ENCODE results near the gene DHRS3. TPM values are rescaled to one million over a fixed set of nuclear protein-coding genes. Genes with fewer than 3 reads are reported as not detected.
"Not testable (repeated sequence)": the region's sequence is repeated elsewhere in the genome, so short reads cannot be mapped to it uniquely, and the experiment has no call there.

The DHRS3 gene
- total RNA-seq, 2 donors from 2014 or later: 9.2 to 9.8 TPM

DNA sequence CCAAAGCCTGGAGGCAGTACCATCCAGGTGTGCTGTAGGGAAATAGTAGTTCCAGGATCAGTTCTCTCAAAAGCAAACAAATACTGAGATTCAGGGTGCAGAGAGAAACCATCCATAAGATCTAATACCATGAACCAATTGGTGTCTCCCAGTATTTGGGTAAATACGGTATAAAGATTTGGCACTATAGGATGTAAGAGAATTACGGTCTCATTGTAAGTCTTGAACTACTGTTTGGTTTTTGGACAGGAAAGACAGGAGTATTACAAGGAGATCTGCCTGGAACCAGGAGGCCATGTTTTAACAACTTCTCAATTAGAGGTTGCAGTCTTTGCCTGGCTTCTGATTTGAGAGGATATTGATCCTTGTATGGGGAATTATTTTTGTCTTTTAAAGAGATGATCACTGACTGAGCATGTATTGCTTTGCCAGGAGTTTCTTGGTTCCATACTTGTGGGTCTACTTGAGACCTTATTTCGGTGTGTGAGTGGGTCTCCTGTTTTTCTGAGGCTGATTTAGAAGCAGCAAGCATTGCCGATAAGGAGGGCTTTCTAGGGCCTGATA lies 36.1 kb upstream of the DHRS3 start:
- no peak for DNase-seq
- Mint-ChIP-seq H3K36me3 (ENCODE audit: low read depth) (no peaks in the 10 kb centered on the region), H3K9me3 (peaks cover 35% of the 10 kb centered on the region), H3K4me3 (no peak overlapping the region), H3K27ac (no peak overlapping the region), H3K27me3 (ENCODE audit: insufficient read depth) (peaks cover 46% of the 10 kb centered on the region), H3K4me1 (peaks cover 8% of the 10 kb centered on the region)
- Histone ChIP-seq H3K9ac (ENCODE audit: extremely low read depth, low read length, poor library complexity, severe bottlenecking) (no peak overlapping the region), H3K4me3 (ENCODE audit: low read length) (peak overlapping the region; percentile 29), H3K27me3 (ENCODE audit: control insufficient read depth, insufficient read depth, low read length, poor library complexity, severe bottlenecking) (no peaks in the 10 kb centered on the region), H3K4me1 (ENCODE audit: control insufficient read depth, insufficient read depth, low read length) (no peaks in the 10 kb centered on the region), H3K36me3 (ENCODE audit: control insufficient read depth, insufficient read depth, low read length) (no peaks in the 10 kb centered on the region), H3K9me3 (ENCODE audit: control insufficient read depth, low read length) (peaks cover 54% of the 10 kb centered on the region), H3K27ac (ENCODE audit: low read depth, low read length) (no peak overlapping the region)
- 89 to 100% methylated on average over 2 to 4 of the region's 4 CpGs for WGBS, 2 experiments (ENCODE audit: insufficient coverage in 1 of 2, insufficient read length in 1 of 2)
- TF ChIP-seq, protein P1, sequence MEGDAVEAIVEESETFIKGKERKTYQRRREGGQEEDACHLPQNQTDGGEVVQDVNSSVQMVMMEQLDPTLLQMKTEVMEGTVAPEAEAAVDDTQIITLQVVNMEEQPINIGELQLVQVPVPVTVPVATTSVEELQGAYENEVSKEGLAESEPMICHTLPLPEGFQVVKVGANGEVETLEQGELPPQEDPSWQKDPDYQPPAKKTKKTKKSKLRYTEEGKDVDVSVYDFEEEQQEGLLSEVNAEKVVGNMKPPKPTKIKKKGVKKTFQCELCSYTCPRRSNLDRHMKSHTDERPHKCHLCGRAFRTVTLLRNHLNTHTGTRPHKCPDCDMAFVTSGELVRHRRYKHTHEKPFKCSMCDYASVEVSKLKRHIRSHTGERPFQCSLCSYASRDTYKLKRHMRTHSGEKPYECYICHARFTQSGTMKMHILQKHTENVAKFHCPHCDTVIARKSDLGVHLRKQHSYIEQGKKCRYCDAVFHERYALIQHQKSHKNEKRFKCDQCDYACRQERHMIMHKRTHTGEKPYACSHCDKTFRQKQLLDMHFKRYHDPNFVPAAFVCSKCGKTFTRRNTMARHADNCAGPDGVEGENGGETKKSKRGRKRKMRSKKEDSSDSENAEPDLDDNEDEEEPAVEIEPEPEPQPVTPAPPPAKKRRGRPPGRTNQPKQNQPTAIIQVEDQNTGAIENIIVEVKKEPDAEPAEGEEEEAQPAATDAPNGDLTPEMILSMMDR (conservative IDR thresholded peaks at IDR 0.05): no peak

DNA sequence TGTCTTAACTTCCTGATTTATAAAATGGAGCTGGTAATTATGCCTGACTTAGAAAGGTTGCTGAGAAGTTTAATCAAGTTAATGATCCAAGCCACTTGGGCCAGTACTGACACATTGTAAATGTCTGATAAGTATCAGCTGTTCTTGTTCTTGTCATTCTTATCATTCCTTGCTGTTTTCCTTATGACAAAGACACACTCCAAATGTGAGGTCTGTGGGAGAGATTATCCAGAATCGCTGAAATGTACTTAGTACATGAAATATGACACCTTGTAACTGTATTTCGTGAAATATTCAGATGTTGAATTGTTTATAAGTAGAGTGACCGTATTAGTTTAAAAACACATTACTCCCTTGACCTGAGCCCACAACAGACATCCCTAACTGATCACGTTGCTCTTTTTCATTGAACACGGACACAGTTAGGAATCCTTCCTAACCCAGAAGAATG lies 32.0 kb upstream of the DHRS3 start:
- H3K27me3 Mint-ChIP-seq (ENCODE audit: insufficient read depth): peaks cover 21% of the 10 kb centered on the region
- TF ChIP-seq, protein P1 (conservative IDR thresholded peaks at IDR 0.05): no peak
- WGBS, 2 experiments (ENCODE audit: insufficient coverage in 1 of 2, insufficient read length in 1 of 2): 91 to 100% methylated on average over 1 to 5 of the region's 5 CpGs
- Histone ChIP-seq H3K36me3 (ENCODE audit: control insufficient read depth, insufficient read depth, low read length) (no peaks in the 10 kb centered on the region), H3K9ac (ENCODE audit: extremely low read depth, low read length, poor library complexity, severe bottlenecking) (no peak overlapping the region), H3K27me3 (ENCODE audit: control insufficient read depth, insufficient read depth, low read length, poor library complexity, severe bottlenecking) (no peaks in the 10 kb centered on the region), H3K4me3 (ENCODE audit: low read length) (no peak overlapping the region), H3K9me3 (ENCODE audit: control insufficient read depth, low read length) (peaks cover 27% of the 10 kb centered on the region), H3K4me1 (ENCODE audit: control insufficient read depth, insufficient read depth, low read length) (peaks cover 3% of the 10 kb centered on the region), H3K27ac (ENCODE audit: low read depth, low read length) (no peak overlapping the region)
- no peaks in the 10 kb centered on the region for H3K36me3 Mint-ChIP-seq (ENCODE audit: low read depth)
- H3K4me3 Mint-ChIP-seq: no peak overlapping the region
- no peak overlapping the region for H3K27ac Mint-ChIP-seq
- H3K4me1 Mint-ChIP-seq: peaks cover 16% of the 10 kb centered on the region
- DNase-seq: no peak
- H3K9me3 Mint-ChIP-seq: peaks cover 21% of the 10 kb centered on the region

DNA sequence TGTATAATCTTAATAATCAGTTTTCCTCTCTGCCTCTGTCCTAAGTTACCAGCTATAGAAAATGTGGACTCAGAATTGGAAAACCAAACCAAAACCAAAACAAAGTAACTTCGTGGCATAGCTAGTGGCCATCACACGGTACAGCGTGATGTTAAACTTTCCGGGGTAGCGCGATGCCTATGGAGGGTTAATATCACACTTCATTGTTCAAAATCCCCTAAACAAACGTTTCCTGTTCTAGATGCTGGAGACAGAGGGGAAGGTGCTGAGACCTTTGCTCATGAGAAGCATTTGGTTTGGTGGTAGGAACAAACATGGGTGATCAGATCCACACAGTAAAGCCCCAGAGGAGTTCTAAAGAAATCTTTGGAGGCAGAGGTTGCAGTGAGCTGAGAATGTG lies 30.7 kb upstream of the DHRS3 start:
- Histone ChIP-seq H3K4me3 (ENCODE audit: low read length) (no peak overlapping the region), H3K27me3 (ENCODE audit: control insufficient read depth, insufficient read depth, low read length, poor library complexity, severe bottlenecking) (no peaks in the 10 kb centered on the region), H3K9ac (ENCODE audit: extremely low read depth, low read length, poor library complexity, severe bottlenecking) (no peak overlapping the region), H3K4me1 (ENCODE audit: control insufficient read depth, insufficient read depth, low read length) (peaks cover 3% of the 10 kb centered on the region), H3K9me3 (ENCODE audit: control insufficient read depth, low read length) (peaks cover 25% of the 10 kb centered on the region), H3K36me3 (ENCODE audit: control insufficient read depth, insufficient read depth, low read length) (no peaks in the 10 kb centered on the region), H3K27ac (ENCODE audit: low read depth, low read length) (no peak overlapping the region)
- Mint-ChIP-seq H3K4me3 (no peak overlapping the region), H3K36me3 (ENCODE audit: low read depth) (no peaks in the 10 kb centered on the region), H3K4me1 (peaks cover 11% of the 10 kb centered on the region), H3K27ac (no peak overlapping the region), H3K9me3 (peaks cover 9% of the 10 kb centered on the region), H3K27me3 (ENCODE audit: insufficient read depth) (peaks cover 26% of the 10 kb centered on the region)
- DNase-seq: no peak
- 94 to 97% methylated on average over 6 to 7 of the region's 7 CpGs for WGBS, 2 experiments (ENCODE audit: insufficient coverage in 1 of 2, insufficient read length in 1 of 2)
- TF ChIP-seq, protein P1 (conservative IDR thresholded peaks at IDR 0.05): no peak

DNA sequence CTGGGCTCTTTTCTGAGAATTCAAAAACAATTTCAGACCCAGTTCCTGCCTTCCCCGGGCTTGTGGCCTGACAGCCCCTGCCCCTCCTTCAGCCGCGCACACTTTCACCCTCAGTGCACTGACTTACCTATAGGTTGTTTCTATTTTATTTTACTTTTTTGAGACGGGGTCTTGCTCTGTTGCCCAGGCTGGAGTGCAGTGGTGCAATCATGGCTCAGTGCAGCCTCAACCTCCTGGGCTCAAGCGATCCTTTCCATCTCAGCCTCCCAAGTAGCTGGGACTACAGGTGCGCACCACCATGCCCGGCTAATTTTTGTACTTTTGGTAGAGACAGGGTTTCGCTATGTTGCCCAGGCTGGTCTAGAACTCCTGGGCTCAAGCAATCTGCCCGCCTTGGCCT lies 27.4 kb upstream of the DHRS3 start:
- WGBS, 2 experiments (ENCODE audit: insufficient coverage in 1 of 2, insufficient read length in 1 of 2): 81 to 94% methylated on average over 6 to 9 of the region's 9 CpGs
- H3K4me3 Mint-ChIP-seq; H3K4me1 ChIP-seq (ENCODE audit: control insufficient read depth, insufficient read depth, low read length); H3K27me3 ChIP-seq (ENCODE audit: control insufficient read depth, insufficient read depth, low read length, poor library complexity, severe bottlenecking); H3K36me3 ChIP-seq (ENCODE audit: control insufficient read depth, insufficient read depth, low read length); H3K36me3 Mint-ChIP-seq (ENCODE audit: low read depth); H3K27ac ChIP-seq (ENCODE audit: low read depth, low read length); H3K9ac ChIP-seq (ENCODE audit: extremely low read depth, low read length, poor library complexity, severe bottlenecking); DNase-seq; H3K27ac Mint-ChIP-seq; H3K4me3 ChIP-seq (ENCODE audit: low read length): not testable (repeated sequence)
- Mint-ChIP-seq H3K4me1 (peaks cover 11% of the 10 kb centered on the region), H3K27me3 (ENCODE audit: insufficient read depth) (peaks cover 15% of the 10 kb centered on the region), H3K9me3 (peaks cover 24% of the 10 kb centered on the region)
- peaks cover 12% of the 10 kb centered on the region for H3K9me3 ChIP-seq (ENCODE audit: control insufficient read depth, low read length)

Data from endodermal cell (in vitro differentiated cells).